ENCODE results near the gene PROCA1.
"Not testable (repeated sequence)": the region's sequence is repeated elsewhere in the genome, so short reads cannot be mapped to it uniquely, and the experiment has no call there.

Gene PROCA1

DNA sequence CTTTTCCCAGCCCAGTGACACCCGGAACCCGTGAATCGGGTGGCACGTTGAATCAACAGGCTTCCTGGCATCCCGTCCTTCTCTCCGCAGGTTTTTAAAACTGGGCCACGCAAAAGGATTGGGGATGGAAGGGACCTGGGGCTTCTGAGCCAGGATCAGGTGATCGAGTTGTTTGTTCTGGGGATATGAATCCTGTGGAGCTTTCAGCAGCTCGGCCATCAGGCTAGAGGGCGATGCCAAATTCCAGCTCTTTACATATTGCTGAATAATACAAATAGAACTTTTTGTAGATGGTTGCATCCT is 49.2 kb downstream of the PROCA1 start:
- no peak for DNase-seq

DNA sequence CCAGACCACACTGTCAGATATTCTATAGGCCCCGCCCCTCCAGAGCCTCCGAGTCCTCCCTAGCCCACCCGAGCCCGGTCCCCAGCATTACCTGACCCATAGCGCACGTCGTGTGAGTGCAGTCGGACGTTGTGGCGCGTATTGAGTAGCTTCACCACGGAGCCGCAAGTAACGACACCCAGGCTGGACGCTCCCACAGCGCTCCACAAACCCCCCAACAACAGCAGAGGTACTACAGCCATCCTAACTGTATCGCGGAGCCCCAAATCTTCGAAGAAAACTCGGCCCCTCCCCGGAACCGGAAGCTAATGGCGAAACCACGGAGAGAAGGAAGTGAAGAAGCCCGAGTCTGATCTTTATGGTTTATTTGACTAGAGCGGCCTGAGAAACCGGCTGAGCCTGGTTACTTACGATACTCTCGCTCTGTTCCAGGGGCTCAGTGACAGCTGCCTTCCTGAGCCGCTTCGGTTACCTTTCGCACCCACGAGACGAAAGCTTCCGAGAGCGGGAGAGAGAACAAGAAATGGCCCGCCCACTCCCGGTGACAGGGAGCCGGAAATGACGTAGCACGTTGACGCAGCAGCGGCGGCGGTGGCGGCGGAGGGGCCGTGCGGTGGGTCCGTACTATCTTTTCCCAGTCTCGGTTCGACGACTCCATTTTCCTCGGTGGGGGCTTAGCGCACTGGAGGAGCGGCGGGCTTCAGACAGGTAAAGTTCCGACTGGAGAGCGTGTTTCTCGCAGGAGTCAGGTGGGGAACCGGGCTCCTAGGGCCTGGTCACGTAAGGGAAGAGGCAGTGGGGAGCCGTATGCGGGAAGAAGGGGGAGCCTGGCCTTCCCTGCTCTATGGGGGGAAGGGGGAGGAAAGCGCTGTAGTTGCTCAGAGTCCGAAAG is 49.8 kb downstream of the PROCA1 start, which contains the start of the genes SDF2 and SUPT6H:
TSS of gene SDF2 (minus strand) at position 272 of the 892 bp plus-strand sequence. CDS start at position 242, 30 bp downstream.
TSS of gene SUPT6H (plus strand) at position 571 of the 892 bp plus-strand sequence. CDS start 11,197 bp downstream, outside the sequence.
- DNase-seq = peak; percentile 89 to 94

DNA sequence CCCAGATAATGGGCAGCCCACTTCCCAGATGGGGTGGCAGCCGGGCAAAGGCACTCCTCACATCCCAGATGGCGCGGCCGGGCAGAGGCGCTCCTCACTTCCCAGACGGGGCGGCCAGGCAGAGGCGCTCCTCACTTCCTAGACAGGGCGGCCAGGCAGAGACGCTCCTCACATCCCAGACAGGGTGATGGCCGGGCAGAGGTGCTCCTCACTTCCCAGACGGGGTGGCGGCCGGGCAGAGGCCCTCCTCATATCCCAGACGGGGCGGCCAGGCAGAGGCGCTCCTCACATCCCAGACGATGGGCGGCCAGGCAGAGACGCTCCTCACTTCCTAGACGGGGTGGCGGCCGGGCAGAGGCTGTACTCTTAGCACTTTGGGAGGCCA is 52.2 kb downstream of the PROCA1 start:
- not testable (repeated sequence) for DNase-seq

DNA sequence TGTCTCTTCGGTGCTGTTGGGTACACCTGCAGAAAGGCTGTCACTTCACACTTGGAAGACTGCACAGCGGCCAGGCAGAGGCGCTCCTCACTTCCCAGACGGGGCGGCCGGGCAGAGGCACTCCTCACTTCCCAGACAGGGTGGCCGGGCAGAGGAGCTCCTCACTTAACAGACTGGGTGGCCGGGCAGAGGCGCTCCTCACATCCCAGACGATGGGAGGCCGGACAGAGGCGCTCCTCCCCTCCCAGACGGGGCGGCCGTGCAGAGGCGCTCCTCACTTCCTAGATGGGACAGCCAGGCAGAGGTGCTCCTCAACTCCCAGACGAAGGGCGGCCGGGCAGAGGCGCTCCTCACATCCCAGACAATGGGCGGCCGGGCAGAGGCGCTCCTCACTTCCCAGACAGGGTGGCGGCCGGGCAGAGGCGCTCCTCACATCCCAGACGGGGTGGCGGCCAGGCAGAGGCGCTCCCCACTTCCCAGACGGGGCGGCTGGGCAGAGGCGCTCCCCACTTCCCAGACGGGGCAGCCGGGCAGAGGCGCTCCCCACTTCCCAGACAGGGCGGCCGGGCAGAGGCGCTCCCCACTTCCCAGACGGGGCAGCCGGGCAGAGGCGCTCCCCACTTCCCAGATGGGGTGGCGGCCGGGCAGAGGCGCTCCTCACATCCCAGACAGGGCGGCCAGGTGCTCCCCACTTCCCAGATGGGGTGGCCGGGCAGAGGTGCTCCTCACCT is 52.8 kb downstream of the PROCA1 start:
- DNase-seq = not testable (repeated sequence)

DNA sequence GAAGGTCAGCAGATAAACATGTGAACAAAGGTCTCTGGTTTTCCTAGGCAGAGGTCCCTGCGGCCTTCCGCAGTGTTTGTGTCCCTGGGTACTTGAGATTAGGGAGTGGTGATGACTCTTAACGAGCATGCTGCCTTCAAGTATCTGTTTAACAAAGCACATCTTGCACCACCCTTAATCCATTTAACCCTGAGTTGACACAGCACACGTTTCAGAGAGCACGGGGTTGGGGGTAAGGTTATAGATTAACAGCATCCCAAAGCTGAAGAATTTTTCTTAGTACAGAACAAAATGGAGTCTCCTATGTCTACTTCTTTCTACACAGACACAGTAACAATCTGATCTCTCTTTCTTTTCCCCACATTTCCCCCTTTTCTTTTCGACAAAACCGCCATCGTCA is 53.3 kb downstream of the PROCA1 start:
- DNase-seq = not testable (repeated sequence)

DNA sequence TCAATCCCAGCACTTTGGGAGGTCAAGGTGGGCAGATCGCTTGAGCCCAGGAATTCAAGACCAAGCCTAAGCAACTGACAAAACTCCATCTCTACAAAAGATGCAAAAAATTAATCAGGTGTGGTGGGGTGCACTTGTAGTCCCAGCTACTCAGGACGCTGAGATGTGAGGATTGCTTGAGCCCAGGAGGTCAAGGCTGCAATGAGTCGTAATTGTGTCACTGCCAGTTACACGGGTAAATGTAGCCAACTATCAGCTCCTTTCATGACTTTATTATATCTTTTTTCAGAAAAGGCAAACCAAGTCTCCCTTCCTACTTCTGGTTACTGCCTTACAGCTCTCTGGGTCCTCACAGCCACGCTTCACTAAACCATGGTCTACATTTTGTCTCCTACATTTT is 53.9 kb downstream of the PROCA1 start:
- DNase-seq = no peak

DNA sequence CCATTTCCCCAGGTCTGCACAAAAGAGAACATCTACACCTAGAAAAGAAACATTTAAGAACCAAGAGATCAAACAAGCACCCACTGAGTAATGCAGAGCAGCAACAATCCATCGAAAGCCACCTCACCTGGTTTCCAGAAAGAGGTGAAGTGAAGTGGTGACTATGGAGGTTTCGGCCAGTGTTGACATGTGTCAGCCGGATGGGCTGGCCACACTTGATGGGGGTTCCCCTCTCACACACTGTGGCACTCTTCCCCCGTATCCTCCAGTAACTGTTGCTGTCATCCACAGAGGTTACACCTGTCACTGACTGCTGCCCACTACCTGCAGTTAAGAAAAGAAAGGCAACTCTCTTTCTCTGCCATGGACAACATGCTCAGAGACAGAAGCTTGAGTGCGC is 56.5 kb downstream of the PROCA1 start:
- no peak for DNase-seq
